Cardiac fibroblast (primary cell): ENCODE data around the gene ABCG1.

ENCODE experiments used
- DNase-seq, 2 donors: peaks; one replicate each; pipeline versions ENCODE4 v3.0.0 to v3.0.0-alpha.2; 2010; ENCODE audit warnings: low read depth in 2 of 2
- H3K4me3 ChIP-seq, 2 donors: replicated peaks in 1 of 2; 1 replicate in 1 of 2; 2 replicates in 1 of 2; pipeline ENCODE4 v1.5.1; 2011; ENCODE audit warnings: low read depth in 2 of 2, low read length in 2 of 2, mild to moderate bottlenecking in 2 of 2, moderate library complexity in 1 of 2
- TF ChIP-seq, protein P1 (sequence below): IDR thresholded peaks from one replicate; pipeline ENCODE4 v1.5.1; 2011; ENCODE audit warnings: low read depth, mild to moderate bottlenecking, low read length, inconsistent platforms

ABCG1 gene

DNA sequence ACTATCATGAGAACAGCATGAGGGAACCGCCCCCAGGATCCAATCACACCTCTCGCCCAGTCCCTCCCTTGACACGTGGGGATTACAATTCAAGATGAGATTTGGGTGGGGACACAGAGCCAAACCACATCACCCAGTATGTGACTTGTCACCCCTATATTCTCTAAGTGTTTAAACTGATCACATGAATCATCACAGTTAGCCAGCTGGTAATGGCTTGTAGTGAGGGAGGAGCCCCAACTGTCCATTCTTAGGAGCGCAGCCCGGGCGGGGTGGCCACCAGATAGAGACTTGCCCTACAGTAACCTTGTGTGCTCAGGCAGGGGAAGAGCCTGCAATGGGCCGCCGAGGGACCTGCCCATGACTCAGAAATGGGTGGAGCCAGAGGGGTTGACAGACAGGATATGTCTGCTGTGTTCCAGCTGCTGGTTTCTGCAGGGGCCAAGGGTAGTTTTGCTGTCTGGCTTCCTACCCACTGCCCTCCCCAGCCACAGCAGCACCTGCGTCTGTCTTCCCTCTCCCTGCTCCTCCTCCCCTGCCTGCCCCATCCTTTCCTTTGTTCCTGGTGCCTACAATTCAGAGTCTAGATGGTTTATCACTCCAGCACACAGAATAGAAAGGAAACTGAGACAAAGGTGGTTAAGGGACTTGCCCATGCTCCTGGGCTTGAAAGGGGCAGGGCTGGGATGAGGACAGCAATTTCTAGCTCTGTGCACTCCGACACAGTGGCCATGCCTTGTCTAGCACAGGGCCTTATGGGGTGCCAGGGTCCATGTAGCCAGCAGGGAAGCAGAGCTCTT is 9.2 kb downstream of the ABCG1 start:
- peak; percentile 87 to 96 for DNase-seq
- TF ChIP-seq, protein P1, sequence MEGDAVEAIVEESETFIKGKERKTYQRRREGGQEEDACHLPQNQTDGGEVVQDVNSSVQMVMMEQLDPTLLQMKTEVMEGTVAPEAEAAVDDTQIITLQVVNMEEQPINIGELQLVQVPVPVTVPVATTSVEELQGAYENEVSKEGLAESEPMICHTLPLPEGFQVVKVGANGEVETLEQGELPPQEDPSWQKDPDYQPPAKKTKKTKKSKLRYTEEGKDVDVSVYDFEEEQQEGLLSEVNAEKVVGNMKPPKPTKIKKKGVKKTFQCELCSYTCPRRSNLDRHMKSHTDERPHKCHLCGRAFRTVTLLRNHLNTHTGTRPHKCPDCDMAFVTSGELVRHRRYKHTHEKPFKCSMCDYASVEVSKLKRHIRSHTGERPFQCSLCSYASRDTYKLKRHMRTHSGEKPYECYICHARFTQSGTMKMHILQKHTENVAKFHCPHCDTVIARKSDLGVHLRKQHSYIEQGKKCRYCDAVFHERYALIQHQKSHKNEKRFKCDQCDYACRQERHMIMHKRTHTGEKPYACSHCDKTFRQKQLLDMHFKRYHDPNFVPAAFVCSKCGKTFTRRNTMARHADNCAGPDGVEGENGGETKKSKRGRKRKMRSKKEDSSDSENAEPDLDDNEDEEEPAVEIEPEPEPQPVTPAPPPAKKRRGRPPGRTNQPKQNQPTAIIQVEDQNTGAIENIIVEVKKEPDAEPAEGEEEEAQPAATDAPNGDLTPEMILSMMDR, result no peak
- no peak overlapping the region for H3K4me3 ChIP-seq

DNA sequence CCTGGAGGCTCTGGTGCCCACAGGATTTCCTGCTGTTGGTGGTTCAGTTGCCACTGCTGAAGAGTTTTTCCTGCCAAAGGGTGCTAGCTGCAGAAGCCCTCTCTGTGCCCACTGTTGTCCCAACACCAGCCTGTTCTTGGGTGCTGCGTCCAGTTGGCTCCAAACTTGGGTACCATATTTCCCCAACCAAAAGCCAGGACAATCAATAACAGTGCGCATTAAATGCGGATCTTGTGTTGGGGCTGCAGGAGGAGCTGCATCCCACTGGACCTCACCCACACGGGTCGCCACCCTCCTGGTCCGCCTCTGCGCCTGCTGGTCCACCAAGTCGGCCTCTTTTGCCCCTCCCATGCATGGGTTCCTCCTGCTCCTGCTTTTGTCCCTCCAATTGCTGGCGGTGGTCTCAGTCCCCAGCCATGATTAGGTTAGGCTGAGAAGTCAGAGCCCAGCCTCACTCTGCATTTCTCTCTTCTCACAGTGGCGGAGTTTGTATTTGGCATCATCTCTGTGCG is 9.8 kb downstream of the ABCG1 start:
- no peak overlapping the region for H3K4me3 ChIP-seq
- TF ChIP-seq, protein P1, result no peak
- DNase-seq, result no peak

DNA sequence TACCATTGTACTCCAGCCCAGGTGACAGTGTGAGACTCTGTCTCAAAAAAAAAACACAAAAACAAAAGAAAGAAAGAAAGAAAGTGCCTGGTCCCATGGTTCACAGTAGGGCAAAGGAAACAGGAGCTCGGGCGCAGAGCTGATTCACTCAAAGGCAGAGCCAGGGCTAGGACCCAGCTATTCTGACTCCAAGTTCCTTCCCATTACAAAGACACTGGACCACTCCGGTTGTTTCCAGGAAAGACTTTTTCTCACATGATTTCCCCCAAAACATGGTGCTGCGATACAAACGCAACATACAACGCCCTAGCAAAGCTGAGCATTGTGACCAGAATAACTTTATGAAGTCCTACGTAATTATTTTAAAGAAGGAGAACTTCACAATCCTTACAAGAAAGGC is 10.7 kb downstream of the ABCG1 start:
- no peak for DNase-seq
- no peak overlapping the region for H3K4me3 ChIP-seq
- TF ChIP-seq, protein P1, result no peak

DNA sequence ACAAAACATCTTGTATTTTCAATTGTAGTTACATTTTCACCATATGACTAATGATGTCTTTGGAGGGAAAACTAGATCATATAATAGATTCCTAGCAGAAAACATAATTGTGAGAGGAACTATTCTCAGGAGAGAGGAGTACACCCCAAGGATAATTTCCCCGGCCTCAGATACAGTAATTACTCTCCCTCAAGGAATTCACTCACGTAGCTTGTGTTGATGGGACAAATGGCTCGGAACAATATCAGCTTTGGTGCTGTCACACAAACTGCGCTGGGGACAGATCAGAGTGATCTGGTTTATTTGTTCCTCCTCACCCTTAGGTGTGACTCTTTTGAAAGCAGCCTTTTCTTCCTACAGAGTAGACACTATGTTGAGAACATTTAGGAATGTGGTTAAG is 11.2 kb downstream of the ABCG1 start:
- DNase-seq, result no peak
- H3K4me3 ChIP-seq, result no peak overlapping the region
- TF ChIP-seq, protein P1, result no peak

DNA sequence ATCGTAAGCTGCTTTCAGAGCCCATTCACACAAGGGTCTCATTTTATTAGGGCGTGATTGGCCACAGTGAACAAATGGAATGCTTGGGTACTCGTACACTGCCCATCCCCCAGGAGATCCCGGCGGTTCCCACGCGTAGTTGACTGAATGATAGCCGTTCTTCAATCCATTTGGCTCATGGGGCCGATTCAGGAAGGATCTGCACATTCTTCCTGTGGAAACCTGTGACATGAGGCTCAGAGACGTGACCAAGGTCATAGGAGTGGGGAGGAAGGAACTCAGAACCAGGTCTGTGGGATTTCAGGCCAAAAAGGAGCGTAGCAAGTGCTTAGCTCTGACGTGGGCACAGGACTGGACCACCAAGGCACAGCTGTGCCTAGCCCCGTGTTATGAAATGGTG is 11.7 kb downstream of the ABCG1 start:
- DNase-seq, result no peak
- TF ChIP-seq, protein P1, result no peak
- H3K4me3 ChIP-seq, result no peak overlapping the region

DNA sequence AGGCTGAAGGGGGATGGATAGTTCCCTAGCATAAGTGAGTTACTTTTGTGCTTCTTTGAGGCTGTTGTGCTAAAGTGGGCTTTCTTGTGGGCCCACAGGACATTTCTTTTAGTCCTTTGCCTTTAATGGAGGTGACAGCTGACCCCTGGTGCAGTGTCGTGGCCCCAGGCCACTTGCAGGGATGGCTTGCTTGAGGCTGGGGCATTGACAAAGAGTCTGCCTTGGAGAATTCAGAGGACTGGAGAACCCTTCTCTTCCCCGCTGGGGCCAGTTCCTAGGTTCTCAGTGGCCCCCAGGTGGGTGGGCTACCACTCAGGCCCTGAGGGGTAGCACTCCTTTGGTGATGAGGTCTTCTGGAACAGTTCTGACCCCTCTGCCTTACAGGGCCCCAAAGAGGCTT is 12.8 kb downstream of the ABCG1 start:
- TF ChIP-seq, protein P1, result no peak
- no peak for DNase-seq

More for the DNA sequence above, 12.8 kb downstream of the ABCG1 start:
- H3K4me3 ChIP-seq, result no peak overlapping the region
